Measurements from ENCODE around the gene FRYL.

GRCh38 chr4:48681856-48682255 is 98.2 kb downstream of the FRYL start:
- TF ChIP-seq POLR2A (IDR thresholded peaks at IDR 0.05; ENCODE audit: low read depth, low read length) (no peak), TAF1 (IDR thresholded peaks at IDR 0.05; ENCODE audit: borderline replicate concordance, low read depth, low read length) (no peak)
